Measurements from ENCODE around the gene PABPN1L.
"Not testable (repeated sequence)": the region's sequence is repeated elsewhere in the genome, so short reads cannot be mapped to it uniquely, and the experiment has no call there.

Gene PABPN1L

GRCh38 chr16:88899901-88900661 lies 33.6 kb upstream of the PABPN1L start:
- DNase-seq = no peak

GRCh38 chr16:88897696-88898425 lies 31.4 kb upstream of the PABPN1L start:
- DNase-seq = no peak

GRCh38 chr16:88896238-88897070 lies 30.0 kb upstream of the PABPN1L start:
- DNase-seq = no peak

- DNase-seq = no peak
Measured at GRCh38 chr16:88895335-88895734, 28.9 kb upstream of the PABPN1L start.

GRCh38 chr16:88894681-88895300 lies 28.3 kb upstream of the PABPN1L start:
- DNase-seq = no peak

GRCh38 chr16:88894266-88894665 lies 27.8 kb upstream of the PABPN1L start:
- DNase-seq = not testable (repeated sequence)

- DNase-seq = no peak
Measured at GRCh38 chr16:88893127-88893968, 26.9 kb upstream of the PABPN1L start.

- no peak for DNase-seq
Measured at GRCh38 chr16:88892065-88892464, 25.6 kb upstream of the PABPN1L start.

- no peak for DNase-seq
Measured at GRCh38 chr16:88891083-88891482, 24.6 kb upstream of the PABPN1L start.

GRCh38 chr16:88889702-88890352 lies 23.4 kb upstream of the PABPN1L start:
- not testable (repeated sequence) for DNase-seq

- DNase-seq = no peak
Measured at GRCh38 chr16:88888461-88889387, 22.3 kb upstream of the PABPN1L start.

GRCh38 chr16:88888057-88888456 lies 21.6 kb upstream of the PABPN1L start:
- no peak for DNase-seq

- no peak for DNase-seq
Measured at GRCh38 chr16:88886845-88887521, 20.5 kb upstream of the PABPN1L start.

- DNase-seq = no peak
Measured at GRCh38 chr16:88886420-88886844, 20.0 kb upstream of the PABPN1L start.

GRCh38 chr16:88885693-88886280 lies 19.3 kb upstream of the PABPN1L start:
- no peak for DNase-seq

- no peak for DNase-seq
Measured at GRCh38 chr16:88884569-88885271, 18.3 kb upstream of the PABPN1L start.

GRCh38 chr16:88883946-88884345 lies 17.5 kb upstream of the PABPN1L start:
- no peak for DNase-seq

- no peak for DNase-seq
Measured at GRCh38 chr16:88883117-88883895, 16.8 kb upstream of the PABPN1L start.
